ENCODE results near the gene BCAP31. TPM values are rescaled to one million over a fixed set of nuclear protein-coding genes. Genes with fewer than 3 reads are reported as not detected.
A peak's percentile ranks its signal among the peaks of the same experiment; 100 is the strongest.

The BCAP31 gene
- total and polyA plus RNA-seq, 2 of the 13 experiments (the other 11 are each of a cell fraction or from before 2014, with no cell fraction given) = 139 to 178 TPM

GRCh38 chrX:153673428-153674218 lies 50.6 kb downstream of the BCAP31 start, which contains the start of gene PNCK (continued):
- TF ChIP-seq SRSF9 (IDR thresholded peaks at IDR 0.05; ENCODE audit: borderline replicate concordance, insufficient read depth, low read depth, low read length, poor library complexity, severe bottlenecking) (no peak), SATB2 (CRISPR knock-in tag; IDR thresholded peaks at IDR 0.05) (no peak), ZNF782 (CRISPR knock-in tag; IDR thresholded peaks at IDR 0.05; ENCODE audit: borderline replicate concordance) (no peak), CHD2 (IDR thresholded peaks at IDR 0.05; ENCODE audit: low read depth, low read length) (no peak), ZBTB33 (CRISPR knock-in tag; IDR thresholded peaks at IDR 0.05) (no peak)

GRCh38 chrX:153672531-153673427 lies 51.4 kb downstream of the BCAP31 start:
- Histone ChIP-seq H2AFZ (ENCODE audit: low read length) (no peak overlapping the region), H3K4me1 (ENCODE audit: insufficient read depth, low read length) (peaks cover 72% of the 10 kb centered on the region), H4K20me1 (ENCODE audit: insufficient read depth, low read length) (no peaks in the 10 kb centered on the region), H3K9ac (ENCODE audit: insufficient read depth, low read depth, low read length) (no peak overlapping the region), H3K27me3 (ENCODE audit: control insufficient read depth in 1 of 2, insufficient read depth in 2 of 2, low read length in 2 of 2) (no peaks in the 10 kb centered on the region), H3K79me2 (ENCODE audit: insufficient read depth, low read length) (no peaks in the 10 kb centered on the region), H3K4me3 (replicated peaks in 1 of 3; ENCODE audit: insufficient read depth in 1 of 3, low read depth in 2 of 3, low read length in 3 of 3) (no peak overlapping the region), H3K9me3 (ENCODE audit: low read length) (no peaks in the 10 kb centered on the region), H3K27ac (ENCODE audit: extremely low read length, insufficient read depth, low read length) (no peak overlapping the region), H3K36me3 (replicated peaks in 1 of 2; ENCODE audit: control insufficient read depth in 1 of 2, insufficient read depth in 2 of 2, low read length in 2 of 2) (no peaks in the 10 kb centered on the region), H3K4me2 (ENCODE audit: low read depth, low read length) (peak overlapping the region; percentile 3; the same call in 1 of the 2 replicates)
- intact Hi-C loops (cut with micrococcal nuclease; ENCODE audit: unreplicated experiment) = no loop called here
- 91% methylated on average over 27 of the region's 53 CpGs for WGBS (ENCODE audit: low lambda C conversion rate)
- no peak for FAIRE-seq
- BruUV-seq (replicated peaks) = no TSS peak
- DNase-seq (ENCODE audit: low spot score) = no peak
- ATAC-seq = no peak
- in situ Hi-C loops (cut with HindIII; ENCODE audit: extremely low pct_ligation_motif_present, low pct_unique_long_range_greater_than_20kb) = loop anchor here (25.0 kb wide), 1 partner anchor 710 kb away; no protein-coding TSS in a partner anchor
- POLR2A ChIA-PET = no interaction called here
- CTCF ChIA-PET (ENCODE audit: low intra/inter-chr PET ratio, low total read pairs) = no interaction called here
- TF ChIP-seq ZNF687 (CRISPR knock-in tag; IDR thresholded peaks at IDR 0.05) (peak; percentile 61), FOXP1 (IDR thresholded peaks at IDR 0.05) (no peak), FOXP1 (CRISPR knock-in tag; IDR thresholded peaks at IDR 0.05) (no peak), ARNT2 (CRISPR knock-in tag; IDR thresholded peaks at IDR 0.05; ENCODE audit: low read depth) (no peak), ZFX (CRISPR knock-in tag; IDR thresholded peaks at IDR 0.05; ENCODE audit: low read depth) (0 out of 2 replicates have a peak, but pooled peaks have one; percentile 16), TEAD2 (CRISPR knock-in tag; IDR thresholded peaks at IDR 0.05) (no peak), MAX (IDR thresholded peaks at IDR 0.05) (peak; percentile 30; the same call in 1 of the 2 replicates), ZNF160 (CRISPR knock-in tag; IDR thresholded peaks at IDR 0.05) (no peak), ZBTB38 (CRISPR knock-in tag; IDR thresholded peaks at IDR 0.05) (peak; percentile 58; the same call in 1 of the 2 replicates), CREB1 (IDR thresholded peaks at IDR 0.05) (no peak), CREB1 (CRISPR knock-in tag; IDR thresholded peaks at IDR 0.05) (no peak)

All from HepG2 (cell line).